ENCODE results near the gene MYO5B. TPM values are rescaled to one million over a fixed set of nuclear protein-coding genes. Genes with fewer than 3 reads are reported as not detected.

The MYO5B gene
- total and polyA plus RNA-seq, 2 donors (not counting 1 experiment from before 2014, with no cell fraction given), result 0.30 to 1.7 TPM

DNA sequence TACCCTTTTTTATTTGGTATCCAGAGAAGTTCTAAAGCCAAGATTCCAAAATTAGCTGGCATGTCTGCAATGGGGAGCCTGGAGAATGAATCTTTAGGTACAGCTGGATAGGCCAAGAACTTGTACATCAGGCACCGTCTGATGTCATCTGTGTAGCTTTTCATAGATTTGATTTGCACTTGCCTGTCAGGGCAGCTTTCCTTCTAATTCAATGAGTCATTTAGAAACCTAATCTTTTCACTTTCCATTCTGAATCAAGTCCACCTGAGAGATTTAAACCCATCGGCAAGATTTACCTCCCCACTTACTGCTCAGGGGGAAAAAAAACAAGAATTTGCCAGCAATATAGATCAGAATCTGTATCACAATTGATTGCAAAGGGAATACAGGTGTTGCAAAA lies 320.7 kb downstream of the MYO5B start:
- Histone ChIP-seq H2AFZ (ENCODE audit: insufficient read depth, low read depth, low read length, poor library complexity, severe bottlenecking) (no peak overlapping the region), H3K4me1 (ENCODE audit: control insufficient read depth in 2 of 2, insufficient read depth in 2 of 2, low read length in 2 of 2) (no peaks in the 10 kb centered on the region), H3K27me3 (replicated peaks in 1 of 4; ENCODE audit: control extremely low read depth in 1 of 4, control insufficient read depth in 3 of 4, insufficient read depth in 4 of 4, low read length in 3 of 4) (no peaks in the 10 kb centered on the region), H3K27ac (ENCODE audit: low read length in 2 of 2) (no peak overlapping the region), H3K9me3 (ENCODE audit: control extremely low read depth in 1 of 3, control insufficient read depth in 2 of 3, insufficient read depth in 1 of 3, low read length in 2 of 3) (no peaks in the 10 kb centered on the region), H3K4me3 (ENCODE audit: control extremely low read depth in 1 of 5, extremely low read depth in 1 of 5, insufficient read depth in 1 of 5, low read depth in 2 of 5, low read length in 4 of 5) (no peak overlapping the region), H3K4me2 (replicated peaks; ENCODE audit: low read depth, low read length, poor library complexity, severe bottlenecking) (no peak overlapping the region), H4K20me1 (ENCODE audit: control insufficient read depth, insufficient read depth, low read length, poor library complexity, severe bottlenecking) (no peaks in the 10 kb centered on the region), H3K9ac (ENCODE audit: low read length) (no peak overlapping the region), H3K36me3 (replicated peaks in 1 of 2; ENCODE audit: control extremely low read depth in 1 of 2, control insufficient read depth in 1 of 2, extremely low read depth in 1 of 2, insufficient read depth in 2 of 2, low read length in 1 of 2) (no peaks in the 10 kb centered on the region), H3K79me2 (ENCODE audit: control insufficient read depth, insufficient read depth, low read length) (no peaks in the 10 kb centered on the region)
- CTCF ChIA-PET, result no interaction called here
- peaks cover 16% of the 10 kb centered on the region for H3K27me3 Mint-ChIP-seq
- POLR2A ChIA-PET, result no interaction called here
- H3K4me1 Mint-ChIP-seq, result no peaks in the 10 kb centered on the region
- ATAC-seq (ENCODE audit: low read depth) (no peak), DNase-seq (no peak)
- intact Hi-C loops (cut with micrococcal nuclease), result no loop called here
- H3K4me3 Mint-ChIP-seq, result no peak overlapping the region
- no peak for TF ChIP-seq EZH2 (IDR thresholded peaks at IDR 0.05; ENCODE audit: borderline replicate concordance, insufficient read depth, low read depth, low read length, poor library complexity, severe bottlenecking)
- TF ChIP-seq, protein P1, sequence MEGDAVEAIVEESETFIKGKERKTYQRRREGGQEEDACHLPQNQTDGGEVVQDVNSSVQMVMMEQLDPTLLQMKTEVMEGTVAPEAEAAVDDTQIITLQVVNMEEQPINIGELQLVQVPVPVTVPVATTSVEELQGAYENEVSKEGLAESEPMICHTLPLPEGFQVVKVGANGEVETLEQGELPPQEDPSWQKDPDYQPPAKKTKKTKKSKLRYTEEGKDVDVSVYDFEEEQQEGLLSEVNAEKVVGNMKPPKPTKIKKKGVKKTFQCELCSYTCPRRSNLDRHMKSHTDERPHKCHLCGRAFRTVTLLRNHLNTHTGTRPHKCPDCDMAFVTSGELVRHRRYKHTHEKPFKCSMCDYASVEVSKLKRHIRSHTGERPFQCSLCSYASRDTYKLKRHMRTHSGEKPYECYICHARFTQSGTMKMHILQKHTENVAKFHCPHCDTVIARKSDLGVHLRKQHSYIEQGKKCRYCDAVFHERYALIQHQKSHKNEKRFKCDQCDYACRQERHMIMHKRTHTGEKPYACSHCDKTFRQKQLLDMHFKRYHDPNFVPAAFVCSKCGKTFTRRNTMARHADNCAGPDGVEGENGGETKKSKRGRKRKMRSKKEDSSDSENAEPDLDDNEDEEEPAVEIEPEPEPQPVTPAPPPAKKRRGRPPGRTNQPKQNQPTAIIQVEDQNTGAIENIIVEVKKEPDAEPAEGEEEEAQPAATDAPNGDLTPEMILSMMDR (IDR thresholded peaks at IDR 0.05), result no peak
- 73% methylated on average over 1 of the region's 2 CpGs for WGBS (ENCODE audit: insufficient coverage)
- H3K9me3 Mint-ChIP-seq (ENCODE audit: insufficient read depth), result no peaks in the 10 kb centered on the region
- no peak overlapping the region for H3K27ac Mint-ChIP-seq

GRCh38 chr18:49869354-49869753 lies 325.6 kb downstream of the MYO5B start:
- no peak overlapping the region for H3K4me3 Mint-ChIP-seq
- H4K20me1 ChIP-seq (ENCODE audit: control insufficient read depth, insufficient read depth, low read length, poor library complexity, severe bottlenecking), result no peaks in the 10 kb centered on the region
- intact Hi-C loops (cut with micrococcal nuclease), result no loop called here
- TF ChIP-seq EZH2 (IDR thresholded peaks at IDR 0.05; ENCODE audit: borderline replicate concordance, insufficient read depth, low read depth, low read length, poor library complexity, severe bottlenecking), result no peak
- TF ChIP-seq, protein P1 (IDR thresholded peaks at IDR 0.05), result no peak
- H3K27me3 Mint-ChIP-seq, result peaks cover 24% of the 10 kb centered on the region
- no peaks in the 10 kb centered on the region for H3K9me3 Mint-ChIP-seq (ENCODE audit: insufficient read depth)
- no peaks in the 10 kb centered on the region for H3K79me2 ChIP-seq (ENCODE audit: control insufficient read depth, insufficient read depth, low read length)
- no peak overlapping the region for H2AFZ ChIP-seq (ENCODE audit: insufficient read depth, low read depth, low read length, poor library complexity, severe bottlenecking)
- no peaks in the 10 kb centered on the region for H3K4me1 ChIP-seq (ENCODE audit: control insufficient read depth in 2 of 2, insufficient read depth in 2 of 2, low read length in 2 of 2)
- DNase-seq, result no peak
- no peak for ATAC-seq (ENCODE audit: low read depth)
- no peaks in the 10 kb centered on the region for H3K36me3 ChIP-seq (replicated peaks in 1 of 2; ENCODE audit: control extremely low read depth in 1 of 2, control insufficient read depth in 1 of 2, extremely low read depth in 1 of 2, insufficient read depth in 2 of 2, low read length in 1 of 2)
- H3K27ac ChIP-seq (ENCODE audit: low read length in 2 of 2), result no peak overlapping the region
- ChIA-PET POLR2A (no interaction called here), CTCF (no interaction called here)
- H3K4me3 ChIP-seq (ENCODE audit: control extremely low read depth in 1 of 5, extremely low read depth in 1 of 5, insufficient read depth in 1 of 5, low read depth in 2 of 5, low read length in 4 of 5), result no peak overlapping the region
- H3K4me2 ChIP-seq (replicated peaks; ENCODE audit: low read depth, low read length, poor library complexity, severe bottlenecking), result no peak overlapping the region
- WGBS (ENCODE audit: insufficient coverage), result 83% methylated on average over 6 of the region's 6 CpGs
- H3K4me1 Mint-ChIP-seq, result no peaks in the 10 kb centered on the region
- H3K9ac ChIP-seq (ENCODE audit: low read length), result no peak overlapping the region
- H3K27ac Mint-ChIP-seq, result no peak overlapping the region
- H3K9me3 ChIP-seq (ENCODE audit: control extremely low read depth in 1 of 3, control insufficient read depth in 2 of 3, insufficient read depth in 1 of 3, low read length in 2 of 3), result no peaks in the 10 kb centered on the region
- H3K27me3 ChIP-seq (replicated peaks in 1 of 4; ENCODE audit: control extremely low read depth in 1 of 4, control insufficient read depth in 3 of 4, insufficient read depth in 4 of 4, low read length in 3 of 4), result no peaks in the 10 kb centered on the region

All from B cell (primary cell).